ENCODE measurements around the gene NXPH3.

The NXPH3 gene

DNA sequence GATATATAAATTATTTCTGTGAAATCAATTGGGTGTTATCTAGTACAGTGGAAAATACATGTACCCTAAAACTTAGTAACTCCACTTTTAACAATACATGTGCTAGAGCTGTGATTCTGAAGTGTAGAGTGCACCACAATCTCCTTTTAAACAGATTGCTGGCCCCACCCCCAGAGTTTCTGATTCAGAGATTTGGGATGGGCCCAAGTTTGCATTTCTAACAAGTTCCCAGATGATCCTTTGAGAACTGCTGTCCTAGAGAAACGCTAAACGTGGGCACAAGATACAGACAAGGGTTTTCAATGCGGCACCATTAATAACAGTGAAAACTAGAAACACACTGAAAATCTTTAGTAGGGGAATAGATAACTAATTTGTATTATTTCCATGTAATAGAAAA lies 49.2 kb downstream of the NXPH3 start:
- no peak for DNase-seq (ENCODE audit: low read depth in 1 of 2, low spot score in 1 of 2)

GRCh38 chr17:49629447-49629846 lies 53.8 kb downstream of the NXPH3 start:
- DNase-seq (ENCODE audit: low read depth in 1 of 2, low spot score in 1 of 2): no peak

- no peak for DNase-seq (ENCODE audit: low read depth in 1 of 2, low spot score in 1 of 2)
These were observed 54.6 kb downstream of the NXPH3 start for GRCh38 chr17:49630113-49630900.

- no peak for DNase-seq (ENCODE audit: low read depth in 1 of 2, low spot score in 1 of 2)
These were observed 55.8 kb downstream of the NXPH3 start for GRCh38 chr17:49631496-49631895.
